Fibroblast of mammary gland (primary cell): ENCODE results near the gene GOLGA8M.
"Not testable (repeated sequence)": the region's sequence is repeated elsewhere in the genome, so short reads cannot be mapped to it uniquely, and the experiment has no call there.

Source experiments
- DNase-seq: peaks from one replicate; pipeline ENCODE4 v3.0.0-alpha.2; 2010; ENCODE audit warnings: low read depth
- H3K4me3 ChIP-seq: 2 replicates; pipeline ENCODE4 v1.5.1; 2011; ENCODE audit warnings: low read depth, mild to moderate bottlenecking, low read length, moderate library complexity; ENCODE audit not compliant: control insufficient read depth

GOLGA8M gene

GRCh38 chr15:28694006-28694751 lies 18.0 kb downstream of the GOLGA8M start:
- not testable (repeated sequence) for H3K4me3 ChIP-seq, DNase-seq

GRCh38 chr15:28693021-28693420 lies 19.2 kb downstream of the GOLGA8M start:
- DNase-seq, H3K4me3 ChIP-seq: not testable (repeated sequence)

DNA sequence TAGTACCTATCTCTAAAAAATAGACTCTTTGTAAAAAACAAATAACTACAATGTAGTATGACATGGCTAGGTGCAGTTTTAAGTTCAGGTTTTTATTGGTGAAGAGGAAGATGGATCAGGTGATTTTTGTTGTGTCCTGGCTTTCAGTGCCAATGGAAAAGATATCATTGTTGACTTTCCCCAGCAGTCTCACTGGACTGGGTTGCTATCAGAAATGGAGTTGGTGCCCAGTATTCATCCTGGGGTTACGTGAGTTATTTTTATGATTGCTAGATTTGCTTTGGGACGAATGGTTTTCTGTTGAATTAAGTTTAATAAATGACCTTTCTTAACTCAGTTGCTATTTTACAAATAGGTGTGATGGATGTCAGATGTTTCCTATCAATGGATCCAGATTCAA lies 38.7 kb downstream of the GOLGA8M start:
- H3K4me3 ChIP-seq, DNase-seq: not testable (repeated sequence)

- not testable (repeated sequence) for H3K4me3 ChIP-seq, DNase-seq
Observed at GRCh38 chr15:28672122-28672521, 40.1 kb downstream of the GOLGA8M start.

GRCh38 chr15:28666402-28666801 lies 45.8 kb downstream of the GOLGA8M start:
- not testable (repeated sequence) for H3K4me3 ChIP-seq, DNase-seq

- not testable (repeated sequence) for DNase-seq, H3K4me3 ChIP-seq
Observed at GRCh38 chr15:28664575-28664974, 47.6 kb downstream of the GOLGA8M start.

- DNase-seq, result not testable (repeated sequence)
Observed at GRCh38 chr15:28663717-28664116, 48.5 kb downstream of the GOLGA8M start.

GRCh38 chr15:28660750-28661149 lies 51.5 kb downstream of the GOLGA8M start:
- not testable (repeated sequence) for H3K4me3 ChIP-seq, DNase-seq

More at GRCh38 chr15:28663717-28664116, 48.5 kb downstream of the GOLGA8M start:
- H3K4me3 ChIP-seq, result not testable (repeated sequence)

DNA sequence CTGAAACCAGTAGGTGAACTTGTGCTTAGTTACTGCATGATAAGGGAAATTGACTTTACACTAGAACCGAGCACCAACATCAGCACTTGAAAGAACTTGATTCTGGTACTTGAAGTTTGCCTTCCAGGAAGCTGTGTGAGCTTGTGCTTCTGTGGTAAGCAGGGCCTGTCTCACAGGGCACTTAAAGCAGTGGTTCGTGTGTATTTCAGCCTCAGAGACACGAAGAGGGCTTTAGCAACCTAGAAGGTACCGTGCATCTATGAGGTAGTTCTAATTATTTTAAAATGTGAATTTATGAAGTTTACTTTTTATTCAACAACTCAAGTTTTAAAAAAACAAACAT lies 56.2 kb downstream of the GOLGA8M start:
- DNase-seq, H3K4me3 ChIP-seq: not testable (repeated sequence)

DNA sequence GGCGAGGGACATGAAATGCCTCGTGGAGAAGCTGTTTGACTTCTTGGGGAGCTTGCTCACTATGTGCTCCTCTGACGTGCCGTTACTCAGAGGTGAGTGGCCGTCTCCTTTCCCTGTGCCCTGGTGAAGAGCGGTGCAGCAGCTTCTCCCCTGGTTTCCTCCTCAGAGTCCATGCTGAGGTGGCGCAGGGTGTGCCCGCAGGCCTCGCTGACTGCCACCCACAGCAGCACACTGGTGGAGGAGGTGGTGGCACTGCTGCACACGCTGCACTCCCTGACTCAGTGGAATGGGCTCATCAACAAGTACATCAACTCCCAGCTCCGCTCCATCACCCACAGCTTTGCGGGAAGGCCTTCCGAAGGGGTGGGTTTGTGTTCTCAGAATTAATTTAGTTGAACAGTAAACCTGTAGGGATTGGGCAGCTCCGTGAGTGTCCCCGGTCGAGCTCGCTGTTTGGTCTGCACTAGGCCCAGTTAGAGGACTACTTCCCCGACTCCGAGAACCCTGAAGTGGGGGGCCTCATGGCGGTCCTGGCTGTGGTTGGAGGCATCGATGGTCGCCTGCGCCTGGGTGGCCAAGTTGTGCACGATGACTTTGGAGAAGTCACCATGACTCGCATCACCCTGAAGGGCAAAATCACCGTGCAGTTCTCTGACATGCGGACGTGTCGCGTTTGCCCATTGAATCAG lies 56.7 kb downstream of the GOLGA8M start:
- not testable (repeated sequence) for H3K4me3 ChIP-seq, DNase-seq

GRCh38 chr15:28654194-28654593 lies 58.0 kb downstream of the GOLGA8M start:
- not testable (repeated sequence) for H3K4me3 ChIP-seq, DNase-seq

GRCh38 chr15:28652538-28652937 lies 59.7 kb downstream of the GOLGA8M start:
- DNase-seq, H3K4me3 ChIP-seq: not testable (repeated sequence)
